SU-DHL-6 (cell line): ENCODE results near the gene RNF223.

Experiments
- EZH2phosphoT487 ChIP-seq: fragments of 200-600 bp; sonication (generic), shearing (Covaris generic); conservative IDR thresholded peaks from 2 replicates; pipeline ENCODE4 v1.6.1; 2018; ENCODE audit warnings: mild to moderate bottlenecking, antibody characterized with exemption, low read length, moderate library complexity, mixed read lengths
- TF ChIP-seq, protein P1 (sequence below): fragments of 200-600 bp; sonication (generic); IDR thresholded peaks from one replicate; pipeline ENCODE4 v1.5.1; 2017; ENCODE audit warnings: antibody characterized with exemption, mild to moderate bottlenecking, low read length, moderate library complexity; ENCODE audit not compliant: insufficient read depth, poor library complexity, severe bottlenecking

DNA sequence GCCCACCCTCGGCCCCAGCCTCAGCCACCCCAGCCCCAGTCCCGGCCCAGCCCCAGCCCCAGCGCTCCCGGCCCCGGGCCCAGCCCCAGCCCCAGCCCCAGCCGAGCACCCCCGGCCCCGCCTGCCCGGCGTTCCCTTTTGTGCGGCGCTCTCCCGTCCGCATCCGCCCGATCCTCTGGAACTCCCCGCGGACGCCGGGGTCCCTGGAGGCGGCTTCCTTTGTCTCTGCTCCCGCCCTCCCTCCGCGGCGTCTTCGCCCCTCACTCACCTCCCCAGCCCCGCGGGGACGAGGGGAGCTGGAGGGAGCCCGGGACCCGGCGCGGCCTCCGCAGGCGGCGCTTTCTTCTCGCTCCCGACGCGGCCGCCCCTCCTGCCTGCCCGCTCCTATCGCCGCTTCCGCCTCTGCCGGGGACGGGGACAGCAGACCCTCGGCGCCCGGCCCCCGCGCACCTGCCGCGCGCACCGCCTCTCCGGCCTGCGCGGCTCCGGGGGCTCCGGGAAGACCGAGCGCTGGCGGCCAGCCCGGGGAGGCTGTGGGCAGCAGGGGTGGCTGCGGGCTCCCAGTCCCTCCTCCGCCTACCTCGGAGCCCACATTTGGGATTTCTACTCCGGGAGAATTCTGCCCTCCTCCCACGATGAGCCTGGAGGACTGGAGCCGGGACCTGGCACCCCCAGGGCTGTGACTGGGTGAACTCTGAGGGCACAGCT, 40.2 kb downstream of the RNF223 start:
- TF ChIP-seq, protein P1, sequence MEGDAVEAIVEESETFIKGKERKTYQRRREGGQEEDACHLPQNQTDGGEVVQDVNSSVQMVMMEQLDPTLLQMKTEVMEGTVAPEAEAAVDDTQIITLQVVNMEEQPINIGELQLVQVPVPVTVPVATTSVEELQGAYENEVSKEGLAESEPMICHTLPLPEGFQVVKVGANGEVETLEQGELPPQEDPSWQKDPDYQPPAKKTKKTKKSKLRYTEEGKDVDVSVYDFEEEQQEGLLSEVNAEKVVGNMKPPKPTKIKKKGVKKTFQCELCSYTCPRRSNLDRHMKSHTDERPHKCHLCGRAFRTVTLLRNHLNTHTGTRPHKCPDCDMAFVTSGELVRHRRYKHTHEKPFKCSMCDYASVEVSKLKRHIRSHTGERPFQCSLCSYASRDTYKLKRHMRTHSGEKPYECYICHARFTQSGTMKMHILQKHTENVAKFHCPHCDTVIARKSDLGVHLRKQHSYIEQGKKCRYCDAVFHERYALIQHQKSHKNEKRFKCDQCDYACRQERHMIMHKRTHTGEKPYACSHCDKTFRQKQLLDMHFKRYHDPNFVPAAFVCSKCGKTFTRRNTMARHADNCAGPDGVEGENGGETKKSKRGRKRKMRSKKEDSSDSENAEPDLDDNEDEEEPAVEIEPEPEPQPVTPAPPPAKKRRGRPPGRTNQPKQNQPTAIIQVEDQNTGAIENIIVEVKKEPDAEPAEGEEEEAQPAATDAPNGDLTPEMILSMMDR: no peak
- TF ChIP-seq EZH2phosphoT487: 0 out of 2 replicates have a peak, but pooled peaks have one; percentile 14
